Lung (tissue), 12 donors: ENCODE data around the gene CHRND. TPM values are rescaled to one million over a fixed set of nuclear protein-coding genes. Genes with fewer than 3 reads are reported as not detected.

ENCODE experiments used
- ATAC-seq: fragments of 200-7000 bp; cut with Tn5 transposase; one replicate; pipeline ENCODE4 v1.9.1; 2020; ENCODE audit warnings: moderate number of reproducible peaks; ENCODE audit not compliant: insufficient read depth, low FRiP score
- DNase-seq, 3 donors: peaks; one replicate each; pipeline ENCODE4 v3.0.0-alpha.2; 2013 to 2017
- H3K27ac ChIP-seq, 2 donors: one replicate each; pipeline ENCODE4 v1.5.1; 2013; ENCODE audit warnings: mild to moderate bottlenecking in 2 of 2, moderate library complexity in 2 of 2, control low read depth in 1 of 2, inconsistent platforms in 1 of 2, low read depth in 1 of 2, low read length in 1 of 2
- H3K27me3 ChIP-seq, 3 donors: one replicate each; pipeline ENCODE4 v1.5.1; 2013; ENCODE audit warnings: low read length in 2 of 3; ENCODE audit not compliant: control insufficient read depth in 3 of 3, insufficient read depth in 3 of 3
- H3K36me3 ChIP-seq, 4 donors: one replicate each; pipeline ENCODE4 v1.5.1; 2013; ENCODE audit warnings: low read length in 4 of 4, mild to moderate bottlenecking in 1 of 4, moderate library complexity in 1 of 4; ENCODE audit not compliant: control insufficient read depth in 4 of 4, insufficient read depth in 4 of 4
- H3K4me1 ChIP-seq, 5 donors: one replicate each; pipeline ENCODE4 v1.5.1; 2013; ENCODE audit warnings: low read length in 5 of 5, mild to moderate bottlenecking in 2 of 5, moderate library complexity in 1 of 5; ENCODE audit not compliant: control insufficient read depth in 5 of 5, insufficient read depth in 5 of 5
- H3K4me3 ChIP-seq: one replicate; pipeline ENCODE4 v1.5.1; 2013; ENCODE audit warnings: mild to moderate bottlenecking, control low read depth, moderate library complexity
- H3K9ac ChIP-seq, 2 donors: one replicate each; pipeline ENCODE4 v1.5.1; 2013; ENCODE audit warnings: low read length in 2 of 2, control low read depth in 1 of 2; ENCODE audit not compliant: insufficient read depth in 1 of 2
- H3K9me3 ChIP-seq, 4 donors: one replicate each; pipeline ENCODE4 v1.5.1; 2013; ENCODE audit warnings: low read length in 3 of 4, mild to moderate bottlenecking in 1 of 4, moderate library complexity in 1 of 4; ENCODE audit not compliant: control insufficient read depth in 4 of 4, insufficient read depth in 3 of 4
- CTCF ChIP-seq: IDR thresholded peaks from 2 replicates; pipeline ENCODE4 v1.5.1; 2012; ENCODE audit warnings: mild to moderate bottlenecking; ENCODE audit errors: control extremely low read depth, extremely low read depth
- WGBS, 2 donors: extraction: QIAGEN DNeasy Blood & Tissue Kit; methylation state at CpG; one replicate each; pipeline ENCODE4 v1.1.7; 2013; 5-methylcytosine and 5-hydroxymethylcytosine counted together
- polyA plus RNA-seq, 2 donors: library from polyadenylated mRNA; stranded (reverse); fragments of 200-250 nt; gene quantifications; one replicate each; pipeline ENCODE4 v1.2.1, GENCODE V29; 2013
- total RNA-seq, 2 donors: library from RNA; depleted of rRNA in 1 of 2; stranded (reverse); fragments of >200 nt in 1 of 2; gene quantifications; one replicate each; pipeline ENCODE4 v1.2.1, GENCODE V29; 2014 to 2021
- donor health status: control.
- donor health status: control.
- donor health status: Bipolar disorder and iron deficiency.
- donor health status: healthy.
- donor health status: DM: yes; HTN: yes; CAD: no.

The CHRND gene
- total and polyA plus RNA-seq, 4 donors: not detected

GRCh38 chr2:232524771-232525170 lies 1.2 kb upstream of the CHRND start:
- Histone ChIP-seq H3K9ac (no peak overlapping the region), H3K27ac (no peak overlapping the region), H3K36me3 (no peaks in the 10 kb centered on the region), H3K4me1 (peaks cover 0 to 8% (median 4%) of the 10 kb centered on the region in 5 donors), H3K27me3 (peaks cover 14 to 26% (median 17%) of the 10 kb centered on the region in 3 donors), H3K4me3 (no peak overlapping the region), H3K9me3 (no peaks in the 10 kb centered on the region)
- 68% methylated on average over 6 of the region's 6 CpGs for WGBS, 2 donors
- ATAC-seq: no peak
- no peak for TF ChIP-seq CTCF
- DNase-seq: no peak

- WGBS, 2 donors: 81 to 93% methylated on average over 13 to 14 of the region's 14 CpGs
- Histone ChIP-seq H3K4me1 (peaks cover 0 to 8% (median 4%) of the 10 kb centered on the region in 5 donors), H3K4me3 (no peak overlapping the region), H3K27ac (no peak overlapping the region), H3K27me3 (peaks cover 14 to 26% (median 17%) of the 10 kb centered on the region in 3 donors), H3K9ac (no peak overlapping the region), H3K9me3 (no peaks in the 10 kb centered on the region), H3K36me3 (no peaks in the 10 kb centered on the region)
- DNase-seq (no peak), ATAC-seq (no peak)
- TF ChIP-seq CTCF: no peak
Observed at GRCh38 chr2:232525199-232525598, 761 bp upstream of the CHRND start.

- 71 to 72% methylated on average over 13 of the region's 13 CpGs for WGBS, 2 donors
- Histone ChIP-seq H3K4me3 (no peak overlapping the region), H3K36me3 (no peaks in the 10 kb centered on the region), H3K27ac (no peak overlapping the region), H3K9ac (no peak overlapping the region), H3K27me3 (peaks cover 14 to 23% (median 16%) of the 10 kb centered on the region in 3 donors), H3K9me3 (no peaks in the 10 kb centered on the region), H3K4me1 (peaks cover 0 to 8% (median 4%) of the 10 kb centered on the region in 5 donors)
- TF ChIP-seq CTCF: no peak
- ATAC-seq (no peak), DNase-seq (no peak)
Observed at GRCh38 chr2:232526372-232526941, 497 bp downstream of the CHRND start.
